HCT116 (cell line): ENCODE results near the gene BYSL. TPM values are rescaled to one million over a fixed set of nuclear protein-coding genes. Genes with fewer than 3 reads are reported as not detected.
A peak's percentile ranks its signal among the peaks of the same experiment; 100 is the strongest.
"Not testable (repeated sequence)": the region's sequence is repeated elsewhere in the genome, so short reads cannot be mapped to it uniquely, and the experiment has no call there.

ENCODE experiments used
- ATAC-seq: fragments of 200-7000 bp; cut with Tn5 transposase; 2 replicates; pipeline ENCODE4 v1.9.1; 2020; ENCODE audit warnings: mild to moderate bottlenecking, moderate library complexity
- BruUV-seq: library from RNA; stranded (reverse); fragments of 400-500 nt; replicated peaks from 2 replicates; lab custom pipeline; 2021; lab: Mats Ljungman, UMichigan
- CTCF ChIA-PET: fragments of 300-600 bp; sonication (Branson Sonifier 250); formaldehyde crosslinking; loops from one replicate; lab custom pipeline; 2021; ENCODE audit warnings: antibody characterized with exemption; lab: Charles Lee
- POLR2A ChIA-PET: fragments of 300-600, 350-600 bp; sonication (Branson Sonifier 250); formaldehyde crosslinking; loops from one replicate; lab custom pipeline; 2021; ENCODE audit warnings: antibody characterized with exemption; lab: Charles Lee
- RAD21 ChIA-PET, 2 experiments: fragments of 300-600 bp; sonication (Branson Sonifier 250); formaldehyde crosslinking; loops; one replicate each; lab custom pipeline; 2023; ENCODE audit warnings: low total read pairs in 2 of 2; ENCODE audit not compliant: uncharacterized antibody in 2 of 2, unreplicated experiment in 2 of 2, low non-redundant PET in 1 of 2; lab: Charles Lee
- DNase-seq: peaks from one replicate; pipeline ENCODE4 v3.0.0-alpha.2; 2010; ENCODE audit warnings: low read depth, low spot score
- H2AFZ ChIP-seq: fragments of 200-600 bp; shearing (Covaris generic), sonication (generic); 2 replicates; pipeline ENCODE4 v1.6.1; 2017; ENCODE audit warnings: low read depth, mixed run types, mixed read lengths, antibody characterized with exemption, low read length; ENCODE audit not compliant: poor library complexity, severe bottlenecking
- H3K27ac ChIP-seq: 2 replicates; pipeline ENCODE4 v1.5.1; 2012; ENCODE audit warnings: low read depth, low read length
- H3K27me3 ChIP-seq: fragments of 200-600 bp; sonication (generic); 2 replicates; pipeline ENCODE4 v1.6.1; 2016; ENCODE audit warnings: mixed run types, low read length, mixed read lengths; ENCODE audit not compliant: insufficient read depth
- H3K36me3 ChIP-seq, 2 experiments: fragments of 200-500 bp in 1 of 2; fragments of 200-600 bp in 1 of 2; sonication (Bioruptor generic) in 1 of 2; sonication (generic) in 1 of 2; 2 replicates each; pipeline versions ENCODE4 v1.5.1 to v1.6.1; 2014 to 2016; ENCODE audit warnings: low read length in 2 of 2, inconsistent platforms in 1 of 2, mixed read lengths in 1 of 2, mixed run types in 1 of 2; ENCODE audit not compliant: insufficient read depth in 2 of 2, control insufficient read depth in 1 of 2
- H3K4me1 ChIP-seq, 2 experiments: fragments of 200-600 bp in 1 of 2; sonication (generic) in 1 of 2; 2 replicates each; pipeline versions ENCODE4 v1.5.1 to v1.6.1; 2012 to 2017; ENCODE audit warnings: low read length in 2 of 2, inconsistent platforms in 1 of 2, mild to moderate bottlenecking in 1 of 2, mixed read lengths in 1 of 2, mixed run types in 1 of 2, moderate library complexity in 1 of 2; ENCODE audit not compliant: insufficient read depth in 2 of 2, control insufficient read depth in 1 of 2
- H3K4me2 ChIP-seq: fragments of 200-600 bp; sonication (generic); 2 replicates; pipeline ENCODE4 v1.6.1; 2017; ENCODE audit warnings: mixed run types, low read length, mixed read lengths
- H3K4me3 ChIP-seq, 2 experiments: fragments of 200-600 bp in 1 of 2; sonication (generic) in 1 of 2; replicated peaks in 1 of 2; 2 replicates each; pipeline ENCODE4 v1.5.1; 2011 to 2016; ENCODE audit warnings: low read length in 2 of 2, control low read depth in 1 of 2, low read depth in 1 of 2, mild to moderate bottlenecking in 1 of 2, mixed read lengths in 1 of 2, mixed run types in 1 of 2
- H3K79me2 ChIP-seq: fragments of 200-600 bp; sonication (generic); 2 replicates; pipeline ENCODE4 v1.6.1; 2017; ENCODE audit warnings: mild to moderate bottlenecking, mixed run types, low read length, moderate library complexity, mixed read lengths; ENCODE audit not compliant: insufficient read depth
- H3K9ac ChIP-seq: fragments of 200-600 bp; sonication (generic); 2 replicates; pipeline ENCODE4 v1.6.1; 2016; ENCODE audit warnings: low read length, mixed read lengths
- H3K9me2 ChIP-seq: fragments of 200-600 bp; sonication (generic), shearing (Covaris generic); 2 replicates; pipeline ENCODE4 v1.6.1; 2017; ENCODE audit warnings: mixed run types, mild to moderate bottlenecking, moderate library complexity; ENCODE audit not compliant: insufficient read depth
- H3K9me3 ChIP-seq, 2 experiments: fragments of 200-500 bp in 1 of 2; fragments of 200-600 bp in 1 of 2; sonication (Bioruptor generic) in 1 of 2; sonication (generic) in 1 of 2; 2 replicates each; pipeline ENCODE4 v1.6.1; 2014 to 2017; ENCODE audit warnings: low read length in 2 of 2, mixed read lengths in 2 of 2, inconsistent platforms in 1 of 2, low read depth in 1 of 2, mild to moderate bottlenecking in 1 of 2, mixed run types in 1 of 2, moderate library complexity in 1 of 2; ENCODE audit not compliant: control insufficient read depth in 1 of 2, insufficient read depth in 1 of 2
- H4K20me1 ChIP-seq: fragments of 200-600 bp; sonication (generic), shearing (Covaris generic); 2 replicates; pipeline ENCODE4 v1.6.1; 2017; ENCODE audit warnings: mixed run types, mild to moderate bottlenecking, moderate library complexity; ENCODE audit not compliant: insufficient read depth
- CEBPB ChIP-seq: IDR thresholded peaks from 2 replicates; pipeline ENCODE4 v1.6.1; 2012; ENCODE audit warnings: low read depth
- EGR1 ChIP-seq: IDR thresholded peaks from 2 replicates; pipeline ENCODE4 v1.6.1; 2012; ENCODE audit warnings: low read depth
- EZH2phosphoT487 ChIP-seq: fragments of 200-600 bp; IDR thresholded peaks from 2 replicates; pipeline ENCODE4 v1.6.1; 2018; ENCODE audit warnings: antibody characterized with exemption, borderline replicate concordance
- POLR2AphosphoS5 ChIP-seq: IDR thresholded peaks from 2 replicates; pipeline ENCODE4 v1.6.1; 2011; ENCODE audit warnings: mild to moderate bottlenecking, low read depth, low read length, moderate library complexity
- SRF ChIP-seq: IDR thresholded peaks from 2 replicates; pipeline ENCODE4 v1.6.1; 2012; ENCODE audit warnings: low read depth
- ZFX ChIP-seq: fragments of 450-650 bp; IDR thresholded peaks from 2 replicates; pipeline ENCODE4 v1.6.1; 2017
- intact Hi-C: fragments of 100-400 bp; cut with micrococcal nuclease; formaldehyde crosslinking; loops from 2 replicates; pipeline ENCODE4 v1.10.0; 2022
- total RNA-seq: library from RNA; stranded (reverse); gene quantifications from one replicate; pipeline ENCODE4 v1.2.1, GENCODE V29; 2021; ENCODE audit not compliant: unreplicated experiment
- TF ChIP-seq, protein P1 (sequence below): IDR thresholded peaks from 2 replicates; pipeline ENCODE4 v1.6.1; 2012

BYSL gene
- total RNA-seq, 1 experiment from 2014 or later, result 55.7 TPM

DNA sequence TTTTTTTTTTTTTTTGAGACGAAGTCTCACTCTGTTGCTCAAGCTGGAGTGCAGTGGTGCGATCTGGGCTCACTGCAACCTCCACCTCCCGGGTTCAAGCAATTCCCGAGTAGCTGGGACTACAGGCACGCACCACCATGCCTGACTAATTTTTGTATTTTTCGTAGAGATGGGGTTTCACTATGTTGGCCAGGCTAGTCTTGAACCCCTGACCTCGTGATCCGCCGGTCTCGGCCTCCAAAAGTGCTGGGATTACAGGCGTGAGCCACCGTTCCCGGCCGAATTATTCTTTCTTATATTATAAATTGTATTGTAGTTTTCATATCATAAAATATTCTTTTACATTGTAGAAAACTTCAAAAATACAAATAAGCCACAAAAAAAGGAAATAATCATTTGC, 21.6 kb downstream of the BYSL start:
- peak overlapping the region; percentile 84; the same call in 1 of the 2 replicates for H3K4me2 ChIP-seq

GRCh38 chr6:41943456-41943855, 22.2 kb downstream of the BYSL start:
- CTCF ChIA-PET, result interaction anchor here (1.5 to 1.8 kb wide), 2 partner anchors 8 to 23 kb away, joined by 4 to 7 read pairs; partner anchors contain the start of genes BYSL and MED20
- RAD21 ChIA-PET, result no interaction called here
- intact Hi-C loops, result loop anchor here (5.0 kb wide), 1 partner anchor 99 kb away; no protein-coding TSS in a partner anchor

More for the DNA sequence above, 21.6 kb downstream of the BYSL start:
- H3K79me2 ChIP-seq, H4K20me1 ChIP-seq, H3K27ac ChIP-seq, H3K27me3 ChIP-seq, H2AFZ ChIP-seq, H3K36me3 ChIP-seq, RAD21 ChIA-PET, H3K4me3 ChIP-seq, H3K9ac ChIP-seq, ATAC-seq, H3K9me2 ChIP-seq, DNase-seq, H3K9me3 ChIP-seq, BruUV-seq: not testable (repeated sequence)
- POLR2A ChIA-PET, result interaction anchor here (0.9 kb wide), 1 partner anchor 107 kb away, joined by 3 read pairs; no protein-coding TSS in a partner anchor
- intact Hi-C loops, result loop anchor here (5.0 kb wide), 1 partner anchor 99 kb away; no protein-coding TSS in a partner anchor
- peaks cover 12 to 31% of the 10 kb centered on the region in 2 experiments; a peak in 3 of 4 replicates for H3K4me1 ChIP-seq
- CTCF ChIA-PET, result interaction anchor here (4.8 kb wide), 1 partner anchor 21 kb away, joined by 23 read pairs; the partner anchor contains the start of genes BYSL and MED20

More at GRCh38 chr6:41943456-41943855, 22.2 kb downstream of the BYSL start:
- H3K79me2 ChIP-seq, result no peaks in the 10 kb centered on the region; the same call in 1 of the 2 replicates
- H3K4me3 ChIP-seq, result no peak overlapping the region
- no peak overlapping the region for H3K4me2 ChIP-seq
- H3K9me2 ChIP-seq, result no peaks in the 10 kb centered on the region
- DNase-seq, result no peak
- no peaks in the 10 kb centered on the region for H3K27me3 ChIP-seq
- H3K4me1 ChIP-seq, result peaks cover 12 to 31% of the 10 kb centered on the region in 2 experiments; a peak in 3 of 4 replicates
- H3K9ac ChIP-seq, result no peak overlapping the region
- H3K27ac ChIP-seq, result no peak overlapping the region
- BruUV-seq, result no TSS peak
- no peak overlapping the region for H2AFZ ChIP-seq
- H3K36me3 ChIP-seq, result no peaks in the 10 kb centered on the region
- TF ChIP-seq SRF, result no peak
- TF ChIP-seq POLR2AphosphoS5, result no peak
- TF ChIP-seq, protein P1, sequence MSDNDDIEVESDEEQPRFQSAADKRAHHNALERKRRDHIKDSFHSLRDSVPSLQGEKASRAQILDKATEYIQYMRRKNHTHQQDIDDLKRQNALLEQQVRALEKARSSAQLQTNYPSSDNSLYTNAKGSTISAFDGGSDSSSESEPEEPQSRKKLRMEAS, result no peak
- TF ChIP-seq CEBPB, result no peak
- TF ChIP-seq EGR1, result no peak
- TF ChIP-seq ZFX, result no peak
- no peak for TF ChIP-seq EZH2phosphoT487
- TF ChIP-seq, all 23 proteins: peak for 0
- Histone ChIP-seq H4K20me1 (no peaks in the 10 kb centered on the region), H3K9me3 (no peaks in the 10 kb centered on the region)
- no peak for ATAC-seq
- POLR2A ChIA-PET, result no interaction called here
